ENCODE measurements around the gene MAPK6. TPM values are rescaled to one million over a fixed set of nuclear protein-coding genes. Genes with fewer than 3 reads are reported as not detected.

The MAPK6 gene
- total RNA-seq, 4 donors from 2014 or later = 30.3 to 69.4 (median 42.0) TPM

- Histone ChIP-seq H3K27me3 (no peaks in the 10 kb centered on the region), H3K27ac (peak overlapping the region in 1 of 4 donors; percentile 17), H3K36me3 (no peaks in the 10 kb centered on the region), H3K9me3 (no peaks in the 10 kb centered on the region), H3K4me1 (peaks cover 9 to 39% (median 31%) of the 10 kb centered on the region in 4 donors), H3K4me3 (no peak overlapping the region)
- WGBS, 2 donors (ENCODE audit: low coverage in 1 of 2) = 90 to 95% methylated on average over 8 to 13 of the region's 13 CpGs
- in situ Hi-C loops (cut with MboI; ENCODE audit: low pct_ligation_motif_present in 1 of 4, low pct_unique_long_range_greater_than_20kb in 1 of 4, low sequenced_read_pairs in 3 of 4) = no loop called here
- intact Hi-C loops (cut with DNase I; ENCODE audit: low total_unique reads) = no loop called here
- DNase-seq = no peak
- TF ChIP-seq POLR2AphosphoS5 (IDR thresholded peaks at IDR 0.05) (no peak), EP300 (IDR thresholded peaks at IDR 0.05; ENCODE audit: low read depth) (no peak), CTCF (IDR thresholded peaks at IDR 0.05) (no peak), POLR2A (IDR thresholded peaks at IDR 0.05) (no peak)
Observed at GRCh38 chr15:52023169-52023922, 4.3 kb downstream of the MAPK6 start.

GRCh38 chr15:52028431-52029093 is 9.5 kb downstream of the MAPK6 start:
- intact Hi-C loops (cut with DNase I; ENCODE audit: low total_unique reads) (no loop called here), in situ Hi-C loops (cut with MboI; ENCODE audit: low pct_ligation_motif_present in 1 of 4, low pct_unique_long_range_greater_than_20kb in 1 of 4, low sequenced_read_pairs in 3 of 4) (loop anchor here in 1 of 4 donors (25.0 kb wide), 1 partner anchor 91 kb away; no protein-coding TSS in a partner anchor)
- no peak for TF ChIP-seq POLR2AphosphoS5 (IDR thresholded peaks at IDR 0.05)
- no peak for TF ChIP-seq POLR2A (IDR thresholded peaks at IDR 0.05)
- no peak for TF ChIP-seq CTCF (IDR thresholded peaks at IDR 0.05)
- TF ChIP-seq EP300 (IDR thresholded peaks at IDR 0.05; ENCODE audit: low read depth) = no peak
- WGBS, 2 donors (ENCODE audit: low coverage in 1 of 2) = 87 to 90% methylated on average over 3 to 5 of the region's 5 CpGs
- no peaks in the 10 kb centered on the region for H3K27me3 ChIP-seq
- H3K9me3 ChIP-seq = no peaks in the 10 kb centered on the region
- H3K36me3 ChIP-seq = peaks cover 0 to 11% (median 0%) of the 10 kb centered on the region in 4 donors
- H3K27ac ChIP-seq = no peak overlapping the region
- no peak for DNase-seq
- H3K4me1 ChIP-seq = peaks cover 0 to 29% (median 2%) of the 10 kb centered on the region in 4 donors
- no peak overlapping the region for H3K4me3 ChIP-seq

GRCh38 chr15:52030010-52030409 is 11.0 kb downstream of the MAPK6 start:
- intact Hi-C loops (cut with DNase I; ENCODE audit: low total_unique reads) = no loop called here
- H3K36me3 ChIP-seq = peaks cover 0 to 18% (median 0%) of the 10 kb centered on the region in 4 donors
- DNase-seq = no peak
- H3K27ac ChIP-seq = no peak overlapping the region
- peaks cover 0 to 27% (median 0%) of the 10 kb centered on the region in 4 donors for H3K4me1 ChIP-seq
- TF ChIP-seq CTCF (IDR thresholded peaks at IDR 0.05) (no peak), POLR2AphosphoS5 (IDR thresholded peaks at IDR 0.05) (no peak), EP300 (IDR thresholded peaks at IDR 0.05; ENCODE audit: low read depth) (no peak), POLR2A (IDR thresholded peaks at IDR 0.05) (no peak)
- in situ Hi-C loops (cut with MboI; ENCODE audit: low pct_ligation_motif_present in 1 of 4, low pct_unique_long_range_greater_than_20kb in 1 of 4, low sequenced_read_pairs in 3 of 4) = loop anchor here in 1 of 4 donors (25.0 kb wide), 1 partner anchor 93 kb away; no protein-coding TSS in a partner anchor
- no peak overlapping the region for H3K4me3 ChIP-seq
- H3K9me3 ChIP-seq = peaks cover 3 to 6% of the 10 kb centered on the region in 2 donors
- H3K27me3 ChIP-seq = no peaks in the 10 kb centered on the region
- 88 to 91% methylated on average over 2 of the region's 2 CpGs for WGBS, 2 donors (ENCODE audit: low coverage in 1 of 2)

- Histone ChIP-seq H3K9me3 (peaks cover 3 to 6% of the 10 kb centered on the region in 2 donors), H3K4me1 (peaks cover 0 to 30% (median 2%) of the 10 kb centered on the region in 4 donors), H3K4me3 (no peak overlapping the region), H3K36me3 (peaks cover 0 to 18% (median 0%) of the 10 kb centered on the region in 4 donors), H3K27me3 (no peaks in the 10 kb centered on the region), H3K27ac (peak overlapping the region in 1 of 4 donors; percentile 32)
- TF ChIP-seq CTCF (IDR thresholded peaks at IDR 0.05) (no peak), POLR2A (IDR thresholded peaks at IDR 0.05) (no peak), EP300 (IDR thresholded peaks at IDR 0.05; ENCODE audit: low read depth) (no peak), POLR2AphosphoS5 (IDR thresholded peaks at IDR 0.05) (no peak)
- intact Hi-C loops (cut with DNase I; ENCODE audit: low total_unique reads) (no loop called here), in situ Hi-C loops (cut with MboI; ENCODE audit: low pct_ligation_motif_present in 1 of 4, low pct_unique_long_range_greater_than_20kb in 1 of 4, low sequenced_read_pairs in 3 of 4) (loop anchor here in 1 of 4 donors (25.0 kb wide), 1 partner anchor 94 kb away; no protein-coding TSS in a partner anchor)
- DNase-seq = peak; percentile 36
- WGBS, 2 donors (ENCODE audit: low coverage in 1 of 2) = 80 to 87% methylated on average over 7 of the region's 7 CpGs
Observed at GRCh38 chr15:52031556-52031955, 12.5 kb downstream of the MAPK6 start.

Data from transverse colon (tissue), 4 donors.